HEK293 (cell line): ENCODE results near the gene PMVK.

Experiments used
- CTCF ChIP-seq: fragments of 450-650 bp; formaldehyde crosslinking; IDR thresholded peaks from 2 replicates; pipeline ENCODE4 v1.5.1; 2016; ENCODE audit warnings: missing biosample characterization, missing genetic modification characterization
- KLF16 ChIP-seq: fragments of 450-650 bp; formaldehyde crosslinking; IDR thresholded peaks from 2 replicates; pipeline ENCODE4 v1.5.1; 2017; ENCODE audit warnings: missing biosample characterization, missing genetic modification characterization
- SALL2 ChIP-seq: fragments of 450-650 bp; formaldehyde crosslinking; IDR thresholded peaks from 2 replicates; pipeline ENCODE4 v1.5.0; 2017; ENCODE audit warnings: missing biosample characterization, mild to moderate bottlenecking, missing genetic modification characterization, borderline replicate concordance
- YY1 ChIP-seq: fragments of 450-650 bp; formaldehyde crosslinking; IDR thresholded peaks from 2 replicates; pipeline ENCODE4 v1.5.1; 2018; ENCODE audit warnings: missing biosample characterization, missing genetic modification characterization
- ZBTB11 ChIP-seq: fragments of 450-650 bp; formaldehyde crosslinking; conservative IDR thresholded peaks from 2 replicates; pipeline ENCODE4 v1.5.1; 2016; ENCODE audit warnings: low read depth, missing biosample characterization, missing genetic modification characterization
- ZBTB7A ChIP-seq: fragments of 450-650 bp; formaldehyde crosslinking; IDR thresholded peaks from 2 replicates; pipeline ENCODE4 v1.5.1; 2016; ENCODE audit warnings: low read depth, missing biosample characterization, missing genetic modification characterization
- ZNF175 ChIP-seq: fragments of 450-650 bp; formaldehyde crosslinking; IDR thresholded peaks from 2 replicates; pipeline ENCODE4 v1.5.1; 2016; ENCODE audit warnings: missing biosample characterization, missing genetic modification characterization
- ZNF518A ChIP-seq: fragments of 450-650 bp; formaldehyde crosslinking; conservative IDR thresholded peaks from 2 replicates; pipeline ENCODE4 v1.5.1; 2016; ENCODE audit warnings: low read depth, missing biosample characterization, missing genetic modification characterization
- ZNF670 ChIP-seq: fragments of 450-650 bp; formaldehyde crosslinking; IDR thresholded peaks from 2 replicates; pipeline ENCODE4 v1.5.1; 2016; ENCODE audit warnings: missing biosample characterization, missing genetic modification characterization, low read depth
- TF ChIP-seq, protein P1 (sequence below): fragments of 450-650 bp; IDR thresholded peaks from 2 replicates; pipeline ENCODE4 v1.5.1; 2018; ENCODE audit warnings: missing biosample characterization, mild to moderate bottlenecking, missing genetic modification characterization

DNA sequence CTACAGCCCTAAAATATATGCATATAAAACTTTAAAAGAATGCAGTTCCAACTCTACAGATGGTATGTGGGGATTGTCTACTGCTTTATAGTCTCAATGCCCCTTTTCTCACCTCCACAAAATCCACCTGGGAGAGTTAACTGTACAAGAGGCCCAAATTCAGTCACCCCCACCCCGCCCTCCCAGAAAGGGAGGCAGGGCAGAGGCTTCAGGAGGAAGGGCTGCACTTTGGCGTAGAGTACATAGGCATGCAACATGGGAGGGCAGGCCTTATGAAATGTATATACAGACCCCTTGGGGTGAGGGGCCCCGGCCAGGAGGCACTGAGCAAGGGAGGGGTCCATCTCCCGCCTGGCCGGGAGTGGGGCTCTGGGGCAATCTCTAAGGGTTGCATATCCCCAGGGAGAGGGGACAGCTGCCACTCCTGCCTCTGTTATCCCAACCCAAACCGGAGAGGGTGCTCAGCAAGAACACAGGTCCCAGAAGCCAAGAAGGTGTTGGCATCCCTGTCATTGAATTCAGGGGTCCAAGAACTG, 26.3 kb upstream of the PMVK start:
- TF ChIP-seq ZNF518A (tag by site-specific recombination) (no peak), CTCF (tag by site-specific recombination) (no peak), YY1 (tag by site-specific recombination) (no peak), ZBTB7A (no peak), ZNF175 (tag by site-specific recombination) (no peak), KLF16 (tag by site-specific recombination) (no peak), SALL2 (tag by site-specific recombination) (no peak), ZBTB11 (tag by site-specific recombination) (no peak), ZNF670 (tag by site-specific recombination) (no peak)
- TF ChIP-seq, protein P1, sequence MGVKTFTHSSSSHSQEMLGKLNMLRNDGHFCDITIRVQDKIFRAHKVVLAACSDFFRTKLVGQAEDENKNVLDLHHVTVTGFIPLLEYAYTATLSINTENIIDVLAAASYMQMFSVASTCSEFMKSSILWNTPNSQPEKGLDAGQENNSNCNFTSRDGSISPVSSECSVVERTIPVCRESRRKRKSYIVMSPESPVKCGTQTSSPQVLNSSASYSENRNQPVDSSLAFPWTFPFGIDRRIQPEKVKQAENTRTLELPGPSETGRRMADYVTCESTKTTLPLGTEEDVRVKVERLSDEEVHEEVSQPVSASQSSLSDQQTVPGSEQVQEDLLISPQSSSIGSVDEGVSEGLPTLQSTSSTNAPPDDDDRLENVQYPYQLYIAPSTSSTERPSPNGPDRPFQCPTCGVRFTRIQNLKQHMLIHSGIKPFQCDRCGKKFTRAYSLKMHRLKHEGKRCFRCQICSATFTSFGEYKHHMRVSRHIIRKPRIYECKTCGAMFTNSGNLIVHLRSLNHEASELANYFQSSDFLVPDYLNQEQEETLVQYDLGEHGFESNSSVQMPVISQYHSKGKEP (tag by site-specific recombination), result no peak
